GM18502 (cell line): ENCODE results near the gene ARHGAP26.

Experiments
- ATAC-seq: cut with Tn5 transposase; IDR thresholded peaks from one replicate; pipeline ENCODE4 v1.9.1; 2021; ENCODE audit warnings: mild to moderate bottlenecking; ENCODE audit not compliant: unreplicated experiment, poor library complexity

Gene ARHGAP26

DNA sequence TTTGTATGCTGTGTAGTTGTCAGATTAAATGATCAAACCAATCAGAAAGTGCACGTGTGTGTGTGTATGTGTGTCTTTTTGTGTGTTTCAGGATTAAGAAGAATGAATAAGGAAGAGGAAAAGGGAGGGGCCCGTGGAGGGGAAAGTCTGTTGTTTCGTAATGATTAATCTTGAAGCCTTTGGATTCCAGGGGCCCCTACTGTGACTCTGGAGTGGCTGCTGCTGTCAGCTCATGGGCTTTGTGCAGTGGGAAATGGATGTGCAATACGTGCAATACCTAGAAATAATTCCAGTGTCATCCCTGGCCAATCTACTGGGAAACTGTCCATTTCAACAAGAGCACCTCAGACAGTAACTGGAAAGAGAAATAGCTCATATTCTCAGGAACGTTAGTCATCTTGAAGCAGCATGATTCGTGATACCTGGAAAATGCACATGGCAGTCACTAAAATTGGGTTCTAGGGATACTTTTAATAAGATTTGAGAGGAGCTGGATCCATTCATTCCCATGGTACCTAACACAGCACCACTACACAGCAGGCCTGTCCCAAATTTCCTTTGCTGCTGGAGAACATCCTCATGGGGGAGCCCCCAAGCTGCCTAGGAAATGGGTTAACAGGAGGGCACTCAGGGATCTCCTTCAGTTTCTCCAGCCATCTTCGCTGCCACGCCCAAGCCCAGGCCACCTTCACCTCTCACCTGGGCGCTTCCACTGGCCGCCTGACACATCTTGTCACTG is 447.1 kb downstream of the ARHGAP26 start:
- no peak for ATAC-seq

DNA sequence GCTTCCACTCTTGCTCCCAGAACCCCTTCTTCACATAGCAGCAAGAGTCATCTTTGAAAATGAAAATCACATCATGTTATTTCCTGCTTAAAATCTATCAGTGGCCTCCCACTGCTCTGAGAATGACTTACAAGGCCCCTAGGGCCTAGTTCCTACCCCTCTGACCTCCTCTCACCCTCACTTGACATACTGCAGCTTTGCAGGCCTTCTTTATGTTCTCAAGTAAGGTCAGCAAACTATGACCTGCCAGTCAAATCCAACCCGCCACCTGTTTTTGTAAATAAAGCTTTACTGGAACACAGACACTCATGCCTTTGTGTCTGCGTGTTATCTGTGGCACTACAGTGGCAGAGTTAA is 447.6 kb downstream of the ARHGAP26 start:
- peak; percentile 30 for ATAC-seq

DNA sequence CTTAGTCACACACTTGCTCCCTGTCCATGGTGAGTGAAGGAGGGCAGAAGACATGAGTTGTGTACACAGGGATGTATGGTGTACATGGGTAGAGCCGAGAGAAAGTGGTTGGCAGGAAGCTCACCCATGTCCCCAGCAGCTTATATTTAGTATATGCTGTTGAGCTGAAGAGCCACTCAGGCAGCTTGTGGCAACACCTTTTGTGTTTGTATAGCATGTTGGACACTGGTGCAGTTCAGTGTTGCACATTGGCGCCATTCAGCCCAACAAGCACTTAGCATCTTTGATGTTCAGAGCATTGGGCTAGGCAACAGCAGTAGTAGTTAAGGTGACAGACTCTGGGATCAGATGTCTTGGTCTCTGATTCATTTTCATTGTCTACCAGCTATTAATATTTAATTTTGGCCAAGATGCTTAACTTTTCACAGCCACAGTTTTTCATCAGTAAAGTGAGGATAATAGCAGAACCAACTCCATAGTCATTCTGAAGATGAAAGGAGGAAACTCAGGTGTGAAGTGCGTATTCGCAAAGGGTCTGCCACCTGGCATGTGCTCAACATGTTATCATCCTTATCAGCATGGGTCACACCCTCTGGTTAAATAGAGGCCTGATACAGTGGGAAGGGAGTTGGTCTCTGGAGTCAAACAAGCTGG is 448.5 kb downstream of the ARHGAP26 start:
- ATAC-seq: no peak

DNA sequence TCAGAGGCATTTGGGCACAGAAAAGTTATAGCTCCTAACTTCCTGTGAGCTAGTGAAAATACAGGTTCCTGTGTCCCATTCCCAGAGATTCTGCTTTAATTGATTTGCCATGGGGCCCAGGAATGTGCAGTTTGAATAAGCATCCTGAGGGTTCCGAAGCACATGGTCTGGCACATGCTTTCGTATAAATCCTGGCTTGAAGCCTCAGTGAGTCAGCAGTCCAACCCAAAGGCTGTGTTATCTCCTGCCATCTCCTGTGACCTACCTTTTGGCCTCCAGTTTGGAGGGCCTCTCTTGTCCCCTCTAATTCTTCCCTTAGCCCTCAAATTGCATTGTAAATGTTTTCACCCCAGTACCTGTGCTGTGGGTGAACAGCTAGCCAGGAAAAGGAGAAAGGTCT is 449.5 kb downstream of the ARHGAP26 start:
- no peak for ATAC-seq

DNA sequence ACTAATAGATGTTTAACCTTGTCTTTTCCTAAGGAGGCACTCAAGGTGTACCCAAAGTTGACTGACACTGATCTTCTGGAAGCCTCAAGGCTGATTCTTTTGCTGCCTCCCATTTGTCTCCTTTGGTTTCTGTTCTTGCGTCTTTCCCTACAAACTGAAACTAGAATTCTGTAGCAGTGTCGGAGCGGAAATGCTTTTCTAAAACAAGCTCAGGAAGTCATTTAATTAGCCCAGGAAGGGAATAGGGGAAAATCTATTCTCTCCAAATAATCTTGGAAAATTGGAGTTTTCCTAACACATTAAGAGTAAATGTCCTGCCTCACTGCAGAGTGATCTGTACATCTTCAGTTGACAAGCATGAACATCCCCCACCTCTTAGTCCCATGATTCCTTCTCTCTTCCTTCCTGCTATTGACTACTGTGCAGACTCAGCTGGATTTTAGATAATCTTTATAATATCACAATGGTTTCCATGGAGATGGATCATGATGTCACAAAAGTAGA is 450.6 kb downstream of the ARHGAP26 start:
- ATAC-seq: no peak

DNA sequence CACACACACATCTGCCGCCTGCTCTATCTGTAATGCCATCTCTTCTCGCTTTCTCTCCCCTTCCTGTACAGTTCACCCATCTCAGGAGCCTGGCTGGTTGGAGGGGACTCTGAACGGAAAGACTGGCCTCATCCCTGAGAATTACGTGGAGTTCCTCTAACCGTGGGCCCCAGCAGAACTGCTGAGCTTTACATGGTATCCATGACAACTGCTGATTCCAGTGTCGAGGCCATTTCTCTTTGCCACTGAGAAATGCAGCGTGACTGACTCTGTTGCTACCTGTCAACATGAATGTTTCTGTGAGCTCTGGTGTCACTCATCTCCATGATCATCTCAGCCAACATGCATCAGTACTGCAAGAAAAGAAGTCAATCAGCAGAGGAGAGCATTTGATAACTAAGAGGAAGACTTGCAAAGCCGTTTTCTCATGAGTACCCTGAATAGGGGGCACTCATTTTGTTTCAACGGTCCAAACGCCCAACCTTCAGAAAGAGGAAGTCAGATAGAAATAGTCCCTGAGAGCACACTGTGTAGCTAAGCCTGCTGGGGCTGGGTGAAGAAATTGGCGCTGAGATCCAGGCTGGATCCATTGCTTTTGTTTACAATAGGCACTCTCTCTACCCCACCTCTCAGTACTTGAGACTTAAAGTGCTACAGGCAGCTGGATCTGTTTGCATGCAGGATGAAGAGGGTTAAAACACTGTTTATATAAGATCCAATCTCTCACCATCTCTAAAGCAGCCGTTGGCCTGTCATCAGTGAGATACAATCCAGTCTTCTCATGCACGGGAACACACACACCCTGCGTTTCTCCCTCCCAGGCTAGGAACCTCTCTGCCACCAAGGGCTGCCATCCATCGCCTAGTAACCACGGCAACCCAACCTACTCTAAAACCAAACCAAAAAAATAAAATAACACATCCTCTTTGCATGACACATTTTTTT is 452.4 kb downstream of the ARHGAP26 start:
- ATAC-seq: peak; percentile 81

DNA sequence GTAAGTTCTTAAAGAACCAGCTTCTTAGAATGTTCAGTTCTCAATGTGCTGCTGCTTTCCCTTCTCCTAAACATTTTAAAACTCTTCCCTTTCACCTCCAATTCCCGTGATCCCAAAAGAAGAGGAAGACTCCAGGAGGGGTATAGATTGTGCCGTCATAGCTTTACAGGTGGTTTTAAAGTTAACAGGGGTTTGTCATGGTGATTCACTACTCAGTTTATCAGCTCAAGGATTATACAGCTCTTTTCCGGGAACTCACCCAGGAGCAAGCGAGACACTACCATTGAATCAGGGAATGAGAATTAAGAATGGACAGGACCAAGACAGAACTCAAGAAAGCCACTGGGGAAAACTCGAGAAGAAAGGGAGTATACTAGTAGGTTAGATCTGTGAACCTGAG is 454.5 kb downstream of the ARHGAP26 start:
- no peak for ATAC-seq

DNA sequence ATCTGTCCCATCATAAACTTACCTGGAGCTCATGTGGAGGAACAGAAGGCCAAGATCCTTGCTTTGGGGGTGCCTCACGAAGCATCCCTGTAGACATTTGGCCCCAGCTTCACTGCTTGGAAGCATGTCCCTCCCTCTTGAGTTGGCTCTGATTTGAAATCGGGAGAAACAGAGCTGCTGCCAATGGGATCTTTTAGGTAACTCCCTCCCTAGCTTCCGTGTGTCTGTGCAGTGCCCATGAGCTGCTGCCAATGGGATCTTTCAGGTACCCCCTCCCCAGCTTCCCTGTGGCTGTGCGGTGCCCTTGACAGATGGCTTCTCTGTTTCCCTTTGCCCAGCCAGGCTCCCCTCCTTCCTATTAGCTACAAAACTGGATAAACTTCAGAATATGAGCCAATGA is 455.3 kb downstream of the ARHGAP26 start:
- ATAC-seq: no peak

DNA sequence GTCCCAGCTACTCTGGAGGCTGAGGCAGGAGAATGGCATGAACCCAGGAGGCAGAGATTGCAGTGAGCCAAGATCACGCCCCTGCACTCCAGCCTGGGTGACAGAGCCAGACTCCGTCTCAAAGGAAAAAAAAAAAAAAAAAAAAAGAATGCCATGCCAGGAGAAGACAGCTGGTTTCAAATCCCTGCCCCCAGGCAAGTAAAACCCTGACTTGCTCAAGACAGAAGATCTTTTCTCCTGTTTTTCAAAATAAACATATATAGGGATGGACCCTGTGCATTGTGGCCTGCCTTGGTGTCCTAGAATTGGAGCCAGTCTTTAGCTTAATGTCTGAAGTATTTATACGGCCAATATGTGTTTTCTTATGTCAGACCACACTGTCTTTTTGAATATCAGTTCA is 456.2 kb downstream of the ARHGAP26 start:
- ATAC-seq: no peak

DNA sequence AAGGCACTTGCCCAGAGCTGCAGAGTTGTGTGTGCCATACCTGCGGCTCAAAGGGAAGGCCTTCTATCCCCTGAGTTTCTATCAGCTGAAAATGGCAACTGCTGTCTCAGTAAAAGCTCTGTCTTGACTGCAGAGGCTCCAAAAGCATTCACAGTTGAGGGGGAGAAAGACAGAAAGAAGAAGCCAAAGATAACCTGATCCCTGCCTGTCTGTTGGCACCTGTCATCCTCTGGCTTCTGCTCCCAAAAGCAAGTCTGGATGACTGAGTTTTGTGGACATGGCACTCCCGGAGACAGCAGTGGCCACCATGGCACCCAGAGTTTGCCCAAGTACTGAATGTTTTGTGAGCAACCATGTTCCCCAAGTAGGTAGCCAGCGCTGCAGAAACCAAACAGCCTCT is 456.7 kb downstream of the ARHGAP26 start:
- ATAC-seq: no peak

DNA sequence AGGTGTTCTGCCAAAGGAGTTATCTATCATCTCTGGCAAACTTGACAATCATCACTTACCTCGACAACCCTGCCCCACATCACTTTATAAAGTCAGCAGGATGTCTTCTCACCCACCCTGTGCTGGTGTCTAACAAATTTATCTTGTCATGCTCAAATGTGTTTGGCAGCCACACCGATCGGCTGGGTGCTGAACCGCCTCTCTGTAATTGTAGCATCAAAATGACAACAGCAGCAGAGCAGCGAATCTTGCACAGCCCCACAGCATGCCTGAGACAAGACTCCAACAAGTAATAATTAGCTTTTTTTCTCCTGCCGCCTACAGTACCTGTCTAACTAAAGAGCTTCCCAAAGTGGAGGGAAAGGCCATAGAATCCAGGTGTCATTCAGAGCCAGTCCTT is 457.1 kb downstream of the ARHGAP26 start:
- no peak for ATAC-seq

DNA sequence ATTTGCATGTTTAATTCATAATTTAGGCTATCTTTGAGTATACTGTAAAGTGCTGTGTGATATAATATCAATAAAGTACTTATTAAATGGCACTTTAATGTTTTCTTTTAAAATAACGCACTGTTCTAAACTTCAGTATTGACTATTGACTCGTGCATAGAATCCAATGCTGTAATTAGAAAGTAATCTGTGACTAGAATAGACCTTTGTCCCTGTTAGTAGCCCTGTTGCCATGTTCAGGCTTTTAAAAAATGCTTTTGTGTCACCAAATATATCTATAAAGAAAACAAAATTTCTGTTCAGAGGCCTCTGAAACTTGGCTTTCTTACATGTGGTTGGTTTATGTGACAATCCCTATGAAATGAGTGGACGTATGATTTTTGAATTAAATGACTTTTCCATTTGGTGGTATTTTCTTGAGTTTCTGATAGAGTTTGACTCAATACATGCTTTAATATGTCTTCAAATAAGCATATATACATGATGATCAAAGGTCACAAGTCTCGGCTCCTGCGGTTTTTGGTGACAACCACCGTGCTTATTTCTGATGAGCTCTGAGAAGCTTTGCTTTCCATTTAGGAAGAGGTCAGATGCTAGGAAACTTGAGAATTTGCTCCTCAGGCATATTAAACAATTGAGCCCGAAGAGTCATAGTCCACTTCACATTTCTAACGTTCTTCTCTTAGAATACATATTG is 458.6 kb downstream of the ARHGAP26 start:
- ATAC-seq: no peak

DNA sequence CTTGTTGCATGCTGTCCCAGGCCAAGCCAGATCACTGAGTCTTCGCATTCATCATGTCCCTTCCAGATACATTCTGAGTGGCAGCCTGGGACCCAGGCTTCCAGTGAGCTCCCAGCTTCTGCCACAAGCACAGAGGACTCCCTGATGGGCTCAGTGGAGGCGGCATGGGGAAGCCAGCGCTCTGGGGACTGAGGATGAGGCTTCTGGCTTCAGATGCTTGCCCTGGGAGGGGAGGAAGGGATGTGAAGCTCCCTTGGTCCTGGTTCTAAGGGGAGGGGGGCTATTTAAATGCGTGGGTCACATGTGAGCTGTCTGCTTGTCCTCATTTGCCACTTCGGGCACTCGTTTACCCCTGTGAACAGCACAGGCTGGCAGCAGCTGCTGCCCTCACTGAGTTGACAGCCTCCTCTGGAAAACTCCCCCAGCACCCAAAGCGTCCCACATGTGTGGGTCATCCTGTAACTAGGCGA is 459.3 kb downstream of the ARHGAP26 start:
- ATAC-seq: peak; percentile 58

DNA sequence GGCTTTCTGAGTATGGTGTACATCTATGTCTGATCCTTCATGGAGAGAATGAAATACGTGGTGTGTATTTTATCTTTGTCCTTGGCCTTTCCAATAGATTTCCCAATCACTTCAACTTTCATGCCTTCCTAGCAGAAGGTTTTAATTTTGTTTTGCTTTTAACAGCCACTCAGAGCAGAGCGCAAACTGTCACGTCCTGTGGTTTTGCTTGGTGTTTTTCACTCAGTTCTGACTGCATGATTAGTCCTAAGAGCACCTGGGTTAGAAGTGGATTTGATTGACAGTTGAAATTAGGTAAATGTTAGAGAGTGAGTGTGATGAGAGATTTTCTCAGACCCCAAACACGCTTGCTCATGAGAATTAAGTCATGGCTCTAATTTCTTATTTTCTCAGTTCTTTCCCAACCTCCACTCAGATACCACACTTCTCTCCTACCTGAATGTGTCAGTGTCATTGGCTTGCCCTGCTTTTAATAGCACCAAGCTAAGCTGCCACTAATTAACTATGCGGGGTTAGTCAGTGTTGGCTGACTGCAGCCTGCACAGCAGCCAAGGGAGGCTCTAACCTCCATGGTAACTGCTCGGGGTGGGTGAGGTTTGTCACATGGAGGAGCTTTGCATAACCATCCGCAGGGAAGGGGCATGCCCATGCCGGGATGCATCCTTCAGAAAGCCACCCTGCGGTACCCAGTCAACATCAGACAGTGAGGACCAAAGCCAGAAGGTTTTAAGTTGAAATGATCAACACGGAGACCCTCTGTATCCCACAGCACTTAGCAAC is 459.9 kb downstream of the ARHGAP26 start:
- ATAC-seq: peak; percentile 94

DNA sequence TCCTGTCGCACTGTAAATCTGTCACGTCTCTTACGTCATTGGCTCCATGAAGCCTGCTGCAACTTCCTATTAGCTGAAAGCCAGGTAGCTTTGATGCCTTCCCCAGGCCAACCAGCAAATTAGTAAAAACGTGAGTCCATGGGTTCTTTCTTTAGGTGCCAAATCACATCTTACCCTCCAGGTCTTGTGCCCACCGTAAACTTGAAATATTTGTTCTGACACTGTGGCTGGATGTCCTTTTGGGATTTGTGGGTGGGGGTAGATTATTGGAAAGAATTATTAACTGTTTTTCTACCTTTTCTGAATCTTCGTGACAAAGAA is 460.5 kb downstream of the ARHGAP26 start:
- no peak for ATAC-seq

DNA sequence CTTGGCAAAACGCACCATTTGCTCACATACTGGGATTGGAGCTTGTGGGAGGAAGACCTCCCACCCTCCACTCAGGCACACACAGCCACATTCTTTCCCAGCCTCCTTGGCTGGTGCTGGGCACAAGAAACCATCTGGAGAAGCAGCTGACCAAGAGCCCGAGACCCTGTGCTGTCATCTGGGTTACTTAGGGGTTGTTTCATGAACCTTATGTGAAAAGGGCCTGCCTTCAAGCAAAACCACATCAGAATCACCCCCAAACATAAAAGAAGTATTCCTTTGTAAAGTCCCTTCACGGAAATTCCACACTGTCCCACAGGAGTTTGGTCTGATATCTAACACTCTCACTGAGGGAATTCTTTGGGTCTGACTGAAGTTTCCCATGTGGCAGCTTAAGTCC is 461.2 kb downstream of the ARHGAP26 start:
- ATAC-seq: no peak

DNA sequence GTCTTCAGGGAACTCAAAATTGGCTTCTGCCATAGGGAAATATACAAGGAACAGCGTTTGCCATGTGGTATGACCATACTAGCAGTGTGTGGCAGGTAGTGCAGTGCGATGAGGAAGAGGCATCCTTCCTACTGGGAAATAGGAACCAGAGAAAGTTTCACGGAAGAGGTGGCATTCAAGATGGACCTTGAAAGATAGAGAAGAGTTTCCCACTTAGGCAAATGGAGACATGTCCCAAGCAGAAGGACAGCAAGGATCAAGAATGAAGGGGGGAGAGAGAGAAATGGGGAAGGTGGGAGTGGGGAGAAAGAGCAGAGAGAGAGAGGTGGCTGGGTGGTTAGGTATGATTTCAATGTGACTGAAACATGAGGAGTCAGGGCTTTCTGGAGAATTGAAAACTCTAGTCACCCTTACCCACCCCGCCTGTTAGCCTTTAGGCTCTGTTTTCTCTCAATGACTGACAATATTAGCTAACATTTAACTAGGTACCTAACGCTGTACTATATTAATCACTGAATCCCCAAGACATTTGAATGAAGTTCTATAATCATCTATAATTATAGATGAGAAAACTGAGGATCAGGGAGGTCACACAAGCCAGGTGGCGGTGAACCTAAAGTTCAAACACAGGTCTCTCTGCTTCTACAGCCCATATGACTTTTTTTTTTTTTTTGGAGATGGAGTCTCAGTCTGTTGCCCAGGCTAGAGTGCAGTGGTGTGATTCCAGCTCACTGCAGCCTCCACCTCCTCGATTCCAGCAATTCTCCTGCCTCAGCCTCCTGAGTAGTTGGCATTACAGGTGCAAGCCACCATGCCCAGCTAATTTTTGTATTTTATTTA is 462.0 kb downstream of the ARHGAP26 start:
- no peak for ATAC-seq

DNA sequence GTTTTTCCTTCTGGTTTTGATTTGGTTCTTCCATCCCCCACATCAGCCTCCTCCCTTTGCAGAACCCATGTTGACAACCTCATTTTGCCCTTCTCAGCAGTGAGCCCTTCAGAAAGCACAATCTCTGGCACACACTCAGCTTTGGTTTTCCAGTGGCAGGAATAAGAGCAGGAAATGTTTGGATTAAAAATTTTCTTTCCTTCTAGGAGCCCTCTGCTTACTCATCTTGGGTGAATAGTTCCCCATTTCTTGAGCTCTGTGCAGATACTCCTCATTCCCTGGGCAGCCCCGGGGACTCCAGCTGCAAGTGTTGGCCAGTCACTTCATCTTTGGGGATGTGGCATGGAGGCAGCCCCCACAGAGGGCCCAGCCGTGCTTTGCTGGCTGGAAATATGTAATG is 462.9 kb downstream of the ARHGAP26 start:
- ATAC-seq: no peak
